Measurements from ENCODE around the gene PCSK7.
A peak's percentile ranks its signal among the peaks of the same experiment; 100 is the strongest.

Gene PCSK7

DNA sequence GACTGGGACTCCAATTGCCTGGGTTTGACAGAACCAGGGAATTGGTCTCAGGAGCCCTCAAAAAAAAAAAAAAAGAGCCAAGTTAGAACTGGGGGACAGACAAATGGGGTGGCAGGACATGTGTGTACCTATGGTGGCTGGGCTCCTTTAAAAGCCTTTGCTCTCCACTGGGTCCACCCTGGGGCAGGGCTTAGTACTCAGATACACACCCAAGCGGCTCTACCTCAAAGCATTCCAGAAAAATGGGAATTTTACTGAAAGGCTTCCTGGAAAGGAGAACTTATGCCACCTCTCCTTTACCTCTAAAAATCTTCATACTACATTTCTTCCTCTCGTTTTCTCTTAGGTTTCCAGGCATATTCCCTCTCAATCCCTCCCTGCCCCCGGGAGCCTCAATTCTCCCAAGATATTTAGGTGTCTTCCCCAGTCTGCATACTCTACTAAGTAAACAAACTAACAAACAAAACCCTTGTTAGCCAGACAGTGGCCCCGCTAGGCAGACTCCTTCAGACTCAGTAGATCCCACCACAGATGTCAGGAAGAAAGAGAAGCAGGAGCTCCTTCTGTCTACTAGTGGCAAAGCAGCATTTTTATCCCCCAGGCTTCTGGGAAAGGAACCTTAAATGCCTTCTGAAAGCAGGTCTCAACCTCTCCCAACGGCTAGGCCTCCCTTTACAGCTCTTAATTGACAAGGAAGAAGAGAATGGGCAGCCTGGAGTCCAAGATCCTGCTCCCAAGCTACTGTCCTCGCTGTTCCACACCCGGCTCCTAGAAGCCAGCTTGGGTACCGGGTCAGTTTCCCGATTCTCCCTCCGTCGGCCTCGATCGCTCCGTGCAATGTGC lies 653 bp downstream of the PCSK7 start:
- DNase-seq, result no peak

- DNase-seq, result no peak
Measured at GRCh38 chr11:117230286-117230961, 1.4 kb downstream of the PCSK7 start.

DNA sequence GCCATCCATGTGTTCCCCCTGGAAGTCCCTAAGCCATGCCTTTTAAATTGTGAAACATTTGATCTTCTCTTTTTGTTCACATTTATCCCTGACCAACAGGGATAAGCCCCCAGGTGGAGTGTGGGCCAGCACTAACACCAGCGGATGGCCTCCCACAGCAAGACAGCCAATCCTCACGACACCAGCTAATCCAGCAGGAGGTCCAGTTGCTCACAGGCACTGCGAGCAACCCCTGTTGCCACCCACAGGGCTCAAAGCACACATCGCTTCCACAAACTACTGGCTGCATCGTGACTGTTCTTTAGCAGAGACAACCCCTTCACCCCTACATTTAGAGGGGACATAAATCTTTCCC lies 2.0 kb downstream of the PCSK7 start:
- no peak for DNase-seq

DNA sequence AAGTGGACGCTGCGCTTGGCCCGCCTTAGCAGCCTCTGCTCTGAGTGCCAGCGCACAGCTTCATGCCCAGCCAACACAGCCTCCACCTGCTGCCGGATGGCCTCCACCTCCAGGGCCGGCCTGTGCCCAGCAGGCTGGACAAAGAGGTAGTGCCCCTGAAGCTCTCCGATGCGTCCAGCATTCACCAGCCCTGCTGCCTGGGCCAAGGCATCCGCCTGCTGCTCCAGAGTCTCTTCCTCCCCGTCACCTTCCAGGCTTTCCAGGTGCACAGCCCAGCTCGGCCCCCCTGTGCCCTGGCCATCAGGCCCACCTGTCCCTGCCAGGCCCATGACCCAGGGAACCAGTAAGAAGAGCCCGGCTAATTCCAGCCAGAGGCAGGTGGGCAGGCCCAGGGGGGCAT lies 2.5 kb downstream of the PCSK7 start:
- no peak for DNase-seq

- DNase-seq, result no peak
Measured at GRCh38 chr11:117228091-117228490, 3.8 kb downstream of the PCSK7 start.

- peak; percentile 63 to 74 for DNase-seq
Measured at GRCh38 chr11:117226388-117227385, 5.2 kb downstream of the PCSK7 start.

GRCh38 chr11:117225553-117226170 lies 6.2 kb downstream of the PCSK7 start:
- DNase-seq, result no peak

- no peak for DNase-seq
Measured at GRCh38 chr11:117223741-117224689, 7.9 kb downstream of the PCSK7 start.

DNA sequence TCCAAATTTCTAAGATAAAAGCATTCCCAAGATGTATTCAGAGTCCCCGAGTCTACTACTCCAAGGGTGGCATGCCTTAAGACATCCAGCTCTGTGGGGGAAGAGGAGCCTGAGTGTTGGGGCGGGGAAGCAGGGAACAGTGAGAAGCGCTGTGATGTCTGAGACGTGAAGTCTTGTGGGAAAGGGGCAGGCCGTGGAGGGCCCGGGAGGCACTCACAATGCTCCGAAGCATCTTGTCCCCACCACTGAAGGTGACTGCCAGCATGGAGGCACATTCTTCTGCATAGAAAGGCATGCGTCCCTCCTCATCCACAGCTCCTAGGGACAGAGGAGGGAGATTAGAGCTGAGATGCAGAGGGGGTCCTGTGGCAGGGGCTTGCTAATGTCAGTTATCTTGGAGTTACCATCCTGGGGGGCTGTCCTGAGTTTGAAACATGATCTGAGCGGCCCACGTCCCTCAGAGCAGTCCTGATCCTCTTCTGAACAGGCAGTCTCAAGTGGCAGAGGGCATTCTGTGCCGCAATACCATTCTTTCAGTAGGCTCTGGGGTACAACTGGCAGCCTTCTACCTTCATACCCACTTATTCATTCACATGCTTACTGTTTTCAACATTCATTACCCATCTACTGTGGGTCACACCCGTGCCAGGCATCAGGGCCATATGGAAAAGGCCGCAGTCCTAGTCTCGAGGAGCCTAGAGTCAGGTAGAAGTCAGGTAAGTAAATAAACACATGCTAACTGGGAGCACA lies 8.7 kb downstream of the PCSK7 start:
- DNase-seq, result no peak

DNA sequence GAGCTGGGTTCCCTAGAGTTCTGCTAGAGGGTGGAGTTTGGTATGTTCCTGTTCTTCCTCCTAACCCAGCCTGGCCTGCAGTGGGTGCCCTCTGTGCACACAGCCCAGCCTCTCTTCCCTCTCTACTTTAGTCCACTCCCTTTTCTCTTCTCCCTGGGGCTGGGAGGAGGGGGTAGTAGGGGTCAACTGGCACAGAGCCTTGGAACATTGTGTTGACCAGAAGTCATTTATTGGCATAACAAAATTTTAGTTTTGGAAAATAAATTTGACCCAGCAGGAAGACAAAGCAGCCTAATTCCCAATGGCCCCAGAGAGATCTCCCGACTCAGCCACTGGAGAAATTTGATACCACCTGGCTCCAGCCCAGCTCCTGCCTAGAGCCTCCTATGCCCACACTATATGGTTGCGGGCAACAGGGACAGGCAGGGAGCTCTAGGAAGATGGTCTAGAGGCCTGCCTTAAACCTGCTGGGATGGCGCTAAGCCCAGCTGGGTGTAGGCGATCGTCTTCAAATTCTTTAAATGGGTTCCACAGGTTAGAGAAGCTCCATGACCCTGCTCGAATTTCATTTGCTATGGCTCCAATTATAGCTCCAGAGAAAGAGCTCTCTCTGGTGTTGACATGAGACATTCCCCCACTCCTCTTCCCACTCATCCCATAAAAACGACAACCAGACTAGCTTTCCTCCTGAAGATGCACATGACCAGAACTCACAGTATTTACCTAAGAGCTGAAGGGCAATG lies 9.9 kb downstream of the PCSK7 start:
- DNase-seq, result peak; percentile 50 to 57

- DNase-seq, result no peak
Measured at GRCh38 chr11:117220999-117221774, 10.7 kb downstream of the PCSK7 start.

GRCh38 chr11:117220568-117220967 lies 11.3 kb downstream of the PCSK7 start:
- no peak for DNase-seq

DNA sequence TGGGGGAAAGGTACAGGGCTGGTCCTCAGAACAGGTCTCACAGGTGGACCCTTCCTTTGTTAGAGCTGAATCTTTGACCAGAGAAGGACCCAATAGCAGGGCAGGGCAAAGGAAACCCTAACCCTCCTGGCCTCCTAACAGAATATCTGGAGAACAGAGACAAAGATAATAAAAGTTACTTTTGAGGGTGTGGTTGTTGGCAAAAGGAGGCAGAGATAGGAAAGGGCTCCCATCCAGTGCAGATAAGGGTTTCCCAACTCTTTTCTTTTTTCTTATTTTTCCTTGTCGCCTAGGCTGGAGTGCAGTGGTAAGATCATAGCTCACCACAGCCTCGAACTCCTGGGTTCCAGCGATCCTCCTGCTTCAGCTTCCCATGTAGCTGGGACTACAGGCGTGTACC lies 11.9 kb downstream of the PCSK7 start:
- DNase-seq, result no peak

GRCh38 chr11:117219455-117219854 lies 12.4 kb downstream of the PCSK7 start:
- no peak for DNase-seq

GRCh38 chr11:117219001-117219400 lies 12.9 kb downstream of the PCSK7 start:
- DNase-seq, result no peak

DNA sequence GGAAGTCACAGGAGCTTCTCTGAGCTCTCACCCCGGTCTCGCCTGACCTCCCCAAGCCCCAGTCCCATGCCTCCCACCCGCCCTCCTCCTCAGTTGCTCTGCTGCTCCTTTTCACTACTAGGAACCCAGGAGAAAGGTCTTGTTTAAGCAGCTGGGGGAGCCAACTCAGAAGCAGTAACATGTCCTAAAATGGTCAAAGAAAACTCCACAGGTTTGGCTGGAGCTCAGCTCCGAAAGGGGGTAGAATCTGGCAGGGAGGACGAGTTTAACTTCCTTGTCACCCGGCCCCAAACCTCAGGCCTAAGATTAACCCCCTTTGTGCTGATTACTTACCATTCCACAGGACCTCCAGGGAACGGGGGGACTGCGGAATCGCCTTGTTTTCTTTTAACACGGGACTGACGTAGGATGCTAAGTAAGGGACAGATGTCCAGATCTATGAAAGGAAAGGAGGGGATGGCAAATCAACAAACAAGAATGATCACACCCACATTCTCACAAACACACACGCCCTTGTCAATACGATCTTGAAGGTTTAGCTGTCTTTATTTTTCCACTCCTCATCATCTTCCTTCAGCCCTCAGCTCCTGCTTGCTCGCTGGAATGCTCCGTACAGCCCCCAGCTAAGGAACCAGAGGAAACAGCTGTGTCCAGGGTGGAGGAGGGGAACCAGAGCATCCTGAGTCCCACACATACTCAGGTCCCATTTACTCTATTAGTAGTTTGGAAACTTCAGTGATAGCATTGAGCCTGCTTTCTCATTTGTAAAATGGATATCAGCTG lies 13.5 kb downstream of the PCSK7 start:
- DNase-seq, result no peak

GRCh38 chr11:117217141-117218084 lies 14.5 kb downstream of the PCSK7 start:
- no peak for DNase-seq

Data from SHP77 (cell line).